ENCODE measurements around the gene RMI1. TPM values are rescaled to one million over a fixed set of nuclear protein-coding genes. Genes with fewer than 3 reads are reported as not detected.

RMI1 gene
- total and polyA plus RNA-seq, 4 donors: 8.2 to 17.4 (median 14.8) TPM

DNA sequence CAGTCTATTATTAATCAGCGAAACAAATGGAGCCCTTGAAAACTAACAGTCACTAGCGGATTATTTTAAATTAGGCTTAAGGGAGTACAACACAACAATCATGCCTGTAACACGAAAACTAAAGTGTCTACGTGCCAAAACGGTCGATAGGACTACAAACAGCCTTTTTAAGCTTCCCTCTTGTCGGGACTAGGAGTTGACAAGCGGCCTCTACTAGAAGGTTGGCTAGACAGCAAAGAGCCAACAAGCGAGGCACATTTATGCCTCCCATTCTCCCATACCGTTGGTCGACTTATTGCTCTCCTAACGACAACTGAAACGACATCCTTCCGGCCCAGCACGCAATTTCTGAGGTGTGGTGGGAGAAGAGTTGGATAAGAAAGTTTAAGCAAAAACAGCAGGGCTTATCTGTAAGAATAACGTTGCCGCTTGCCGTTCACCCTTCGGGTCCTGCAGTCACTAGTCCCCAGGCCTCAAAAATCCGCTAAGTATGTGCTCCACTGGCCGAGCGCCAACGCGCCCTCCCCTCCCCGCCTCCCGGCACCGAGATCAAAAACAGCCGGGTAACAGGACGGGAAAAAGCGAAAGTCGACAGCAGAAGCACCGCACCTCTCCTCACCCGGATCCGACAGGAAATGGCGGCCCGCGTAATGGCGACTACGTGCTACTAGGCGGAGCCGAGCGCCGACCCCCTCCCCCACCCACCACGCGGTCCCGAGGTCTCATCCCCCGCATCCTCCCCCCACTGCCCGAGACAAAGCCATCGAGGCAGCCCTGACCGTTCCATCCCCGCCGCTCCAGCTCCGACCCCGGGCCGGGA is 1.4 kb upstream of the RMI1 start:
- Histone ChIP-seq H3K4me1 (ENCODE audit: control insufficient read depth, insufficient read depth, low read length) (no peaks in the 10 kb centered on the region), H3K4me3 (ENCODE audit: low read depth, low read length) (peak overlapping the region; percentile 99), H3K36me3 (ENCODE audit: control insufficient read depth, insufficient read depth, low read length) (peaks cover 15% of the 10 kb centered on the region), H3K27me3 (ENCODE audit: control insufficient read depth, insufficient read depth, low read length) (no peaks in the 10 kb centered on the region), H3K9me3 (ENCODE audit: control insufficient read depth, insufficient read depth, low read length) (no peaks in the 10 kb centered on the region), H3K27ac (ENCODE audit: low read depth, low read length) (peak overlapping the region; percentile 99)
- under 1% methylated on average over 47 of the region's 55 CpGs for WGBS (ENCODE audit: insufficient coverage)
- DNase-seq (ENCODE audit: low read depth in 4 of 6, low spot score in 6 of 6): peak in 4 of 6 donors; percentile 58 to 94 (median 82)

DNA sequence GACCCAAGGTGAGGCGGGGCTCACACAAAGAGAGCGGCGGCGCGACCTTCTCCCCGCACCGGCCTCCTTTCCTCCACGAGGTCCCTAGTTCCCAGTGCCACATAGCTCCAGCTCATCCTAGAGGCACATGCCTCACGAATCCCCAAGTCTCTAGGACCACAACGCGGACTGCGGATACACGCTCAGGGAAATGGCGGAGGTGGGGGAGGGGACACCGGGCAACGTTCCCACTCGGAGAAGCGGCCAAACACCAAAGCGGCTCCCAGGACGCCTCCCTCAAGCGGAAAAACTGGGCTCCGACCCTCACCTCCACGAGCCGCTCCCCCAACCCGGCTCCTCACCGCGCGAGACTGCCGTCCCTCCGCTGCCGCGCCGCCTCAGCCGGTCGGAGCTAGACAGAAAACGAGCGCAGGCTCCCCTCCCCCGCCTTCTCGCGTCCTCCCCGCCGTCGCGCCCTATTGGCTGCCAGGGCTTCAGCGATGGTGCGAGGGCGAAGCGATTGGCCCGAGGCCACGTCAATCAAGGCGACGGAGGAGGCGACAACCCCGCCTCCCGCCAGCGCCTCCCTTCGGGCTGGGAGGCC is 702 bp upstream of the RMI1 start, which contains the start of gene HNRNPK:
TSS of gene HNRNPK (minus strand) at position 404 of the 583 bp plus-strand sequence. CDS start 1,963 bp downstream, outside the sequence.
- under 1% methylated on average over 50 of the region's 57 CpGs for WGBS (ENCODE audit: insufficient coverage)
- peak within 1 kb of the TSS; percentile 99 for H3K27ac ChIP-seq (ENCODE audit: low read depth, low read length)
- peak; percentile 98 to 100 (median 98) for DNase-seq (ENCODE audit: low read depth in 4 of 6, low spot score in 6 of 6)
- peaks cover 8% of the 10 kb centered on the region for H3K36me3 ChIP-seq (ENCODE audit: control insufficient read depth, insufficient read depth, low read length)
- H3K27me3 ChIP-seq (ENCODE audit: control insufficient read depth, insufficient read depth, low read length): no peaks in the 10 kb centered on the region
- H3K9me3 ChIP-seq (ENCODE audit: control insufficient read depth, insufficient read depth, low read length): no peaks in the 10 kb centered on the region
- peak within 1 kb of the TSS; percentile 99 for H3K4me3 ChIP-seq (ENCODE audit: low read depth, low read length)
- no peaks in the 10 kb centered on the region for H3K4me1 ChIP-seq (ENCODE audit: control insufficient read depth, insufficient read depth, low read length)

DNA sequence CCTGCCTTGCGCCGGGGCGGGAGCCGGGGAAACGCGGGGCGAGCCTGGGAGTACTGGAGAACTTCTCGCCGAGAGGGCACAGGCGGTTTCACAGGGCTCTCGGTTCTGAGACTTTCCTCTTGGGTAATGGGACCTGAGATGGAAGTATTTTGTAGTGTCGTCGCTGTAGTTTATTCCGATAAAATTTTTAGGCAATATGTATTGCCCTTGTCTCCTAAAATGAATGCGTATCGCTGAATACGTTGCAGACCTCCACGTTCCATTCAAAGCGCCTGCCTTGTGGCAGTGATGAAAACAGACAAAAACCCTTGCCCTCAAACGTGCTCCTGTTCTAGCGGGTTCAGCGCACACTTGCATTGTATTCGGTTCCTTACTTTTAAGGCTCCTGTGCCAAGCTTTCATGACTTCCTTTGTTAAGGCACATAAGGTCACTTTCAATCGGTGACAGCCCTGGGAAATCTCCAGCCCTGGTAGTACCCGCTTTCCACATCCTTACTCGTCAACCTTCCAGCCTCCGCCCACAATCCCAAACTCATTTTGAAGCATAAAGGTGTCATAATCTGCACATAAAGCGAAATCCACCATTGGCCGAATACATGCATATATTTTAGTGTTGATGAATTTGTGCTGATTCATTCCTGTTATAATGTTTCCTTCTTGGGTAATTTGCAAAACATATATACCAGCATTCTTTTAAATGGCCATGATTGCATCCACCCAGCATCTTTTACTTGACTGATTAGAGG is 694 bp downstream of the RMI1 start:
- no peaks in the 10 kb centered on the region for H3K27me3 ChIP-seq (ENCODE audit: control insufficient read depth, insufficient read depth, low read length)
- 0% methylated on average over 24 of the region's 29 CpGs for WGBS (ENCODE audit: insufficient coverage)
- peak in 3 of 6 donors; percentile 53 to 79 (median 65) for DNase-seq (ENCODE audit: low read depth in 4 of 6, low spot score in 6 of 6)
- H3K4me1 ChIP-seq (ENCODE audit: control insufficient read depth, insufficient read depth, low read length): no peaks in the 10 kb centered on the region
- peak overlapping the region; percentile 99 for H3K27ac ChIP-seq (ENCODE audit: low read depth, low read length)
- peak overlapping the region; percentile 99 for H3K4me3 ChIP-seq (ENCODE audit: low read depth, low read length)
- H3K36me3 ChIP-seq (ENCODE audit: control insufficient read depth, insufficient read depth, low read length): no peaks in the 10 kb centered on the region
- no peaks in the 10 kb centered on the region for H3K9me3 ChIP-seq (ENCODE audit: control insufficient read depth, insufficient read depth, low read length)

DNA sequence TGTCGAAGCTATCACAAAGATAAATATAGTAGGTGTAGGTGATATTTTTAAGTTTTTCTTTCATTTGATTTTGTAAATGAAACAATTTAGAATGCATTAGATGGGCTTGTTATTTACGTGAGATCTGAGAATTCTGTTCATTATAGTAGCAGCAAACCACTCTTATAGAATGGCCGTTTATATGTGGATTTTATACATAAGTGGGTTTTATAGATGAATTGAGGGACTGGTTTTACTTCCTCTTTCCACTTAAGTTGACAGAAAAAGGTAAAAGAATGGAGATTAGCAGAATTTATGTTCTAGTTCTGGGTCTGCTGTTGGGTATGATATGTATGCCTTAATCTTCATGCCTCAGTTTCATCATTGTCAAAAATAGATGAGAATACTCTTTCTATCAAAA is 5.6 kb downstream of the RMI1 start:
- no peaks in the 10 kb centered on the region for H3K9me3 ChIP-seq (ENCODE audit: control insufficient read depth, insufficient read depth, low read length)
- no peak for DNase-seq (ENCODE audit: low read depth in 4 of 6, low spot score in 6 of 6)
- H3K36me3 ChIP-seq (ENCODE audit: control insufficient read depth, insufficient read depth, low read length): peaks cover 5% of the 10 kb centered on the region
- no peaks in the 10 kb centered on the region for H3K27me3 ChIP-seq (ENCODE audit: control insufficient read depth, insufficient read depth, low read length)
- no peaks in the 10 kb centered on the region for H3K4me1 ChIP-seq (ENCODE audit: control insufficient read depth, insufficient read depth, low read length)
- WGBS (ENCODE audit: insufficient coverage): 100% methylated on average over 1 of the region's 3 CpGs
- H3K4me3 ChIP-seq (ENCODE audit: low read depth, low read length): no peak overlapping the region
- no peak overlapping the region for H3K27ac ChIP-seq (ENCODE audit: low read depth, low read length)

DNA sequence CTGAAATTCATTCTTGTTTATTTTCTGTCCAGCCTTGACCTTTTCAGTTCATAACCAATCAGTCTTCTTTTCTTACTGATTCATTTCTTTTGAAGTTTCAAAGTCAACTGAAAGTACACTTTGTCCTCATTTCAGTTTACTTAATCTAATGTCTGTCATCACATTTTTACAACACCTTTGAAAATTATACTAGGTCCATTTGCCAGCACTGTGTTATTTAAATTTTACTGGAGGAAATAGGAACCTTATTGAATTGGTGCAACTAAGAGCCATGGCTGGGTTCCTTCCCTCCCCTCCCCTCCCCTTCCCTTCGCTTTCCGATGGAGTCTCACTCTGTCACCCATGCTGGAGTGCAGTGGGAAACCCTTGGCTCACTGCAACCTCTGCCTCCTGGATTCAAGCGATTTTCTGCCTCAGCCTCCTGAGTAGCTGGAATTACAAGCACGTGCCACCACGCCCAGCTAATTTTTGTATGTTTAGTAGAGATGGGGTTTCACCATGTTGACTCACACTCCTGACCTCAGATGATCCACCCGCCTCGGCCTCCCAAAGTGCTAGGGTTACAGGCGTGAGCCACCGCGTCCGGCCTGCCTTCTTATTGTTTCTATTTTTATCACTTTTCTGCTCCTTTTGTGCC is 6.3 kb downstream of the RMI1 start:
- no peak for DNase-seq (ENCODE audit: low read depth in 4 of 6, low spot score in 6 of 6)
- Histone ChIP-seq H3K4me3 (ENCODE audit: low read depth, low read length) (no peak overlapping the region), H3K4me1 (ENCODE audit: control insufficient read depth, insufficient read depth, low read length) (no peaks in the 10 kb centered on the region), H3K27me3 (ENCODE audit: control insufficient read depth, insufficient read depth, low read length) (no peaks in the 10 kb centered on the region), H3K27ac (ENCODE audit: low read depth, low read length) (no peak overlapping the region), H3K36me3 (ENCODE audit: control insufficient read depth, insufficient read depth, low read length) (peaks cover 5% of the 10 kb centered on the region), H3K9me3 (ENCODE audit: control insufficient read depth, insufficient read depth, low read length) (no peaks in the 10 kb centered on the region)
- 75% methylated on average over 2 of the region's 11 CpGs for WGBS (ENCODE audit: insufficient coverage)

DNA sequence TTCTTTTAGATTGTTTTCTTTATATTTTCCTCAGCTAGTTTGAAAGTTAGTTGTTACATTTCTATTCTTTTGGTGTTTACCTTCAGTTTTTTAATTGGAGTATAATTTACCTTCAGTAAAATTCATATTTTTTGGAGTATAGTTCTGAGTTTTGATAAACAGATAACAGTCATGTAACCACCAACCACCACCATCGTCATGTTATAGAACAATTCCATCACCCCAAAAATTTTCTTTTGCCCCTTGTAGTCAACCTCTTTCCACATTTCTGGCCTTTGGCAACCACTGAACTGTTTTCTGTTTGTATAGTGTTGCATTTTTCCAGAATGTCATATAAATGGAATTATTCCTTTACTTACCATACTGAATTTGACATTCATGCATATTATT is 6.8 kb downstream of the RMI1 start:
- Histone ChIP-seq H3K9me3 (ENCODE audit: control insufficient read depth, insufficient read depth, low read length) (no peaks in the 10 kb centered on the region), H3K36me3 (ENCODE audit: control insufficient read depth, insufficient read depth, low read length) (peaks cover 5% of the 10 kb centered on the region), H3K4me1 (ENCODE audit: control insufficient read depth, insufficient read depth, low read length) (no peaks in the 10 kb centered on the region), H3K4me3 (ENCODE audit: low read depth, low read length) (no peak overlapping the region), H3K27me3 (ENCODE audit: control insufficient read depth, insufficient read depth, low read length) (no peaks in the 10 kb centered on the region), H3K27ac (ENCODE audit: low read depth, low read length) (no peak overlapping the region)
- DNase-seq (ENCODE audit: low read depth in 4 of 6, low spot score in 6 of 6): no peak
- WGBS (ENCODE audit: insufficient coverage): no CpG with 5 or more reads among the region's 1 CpG

DNA sequence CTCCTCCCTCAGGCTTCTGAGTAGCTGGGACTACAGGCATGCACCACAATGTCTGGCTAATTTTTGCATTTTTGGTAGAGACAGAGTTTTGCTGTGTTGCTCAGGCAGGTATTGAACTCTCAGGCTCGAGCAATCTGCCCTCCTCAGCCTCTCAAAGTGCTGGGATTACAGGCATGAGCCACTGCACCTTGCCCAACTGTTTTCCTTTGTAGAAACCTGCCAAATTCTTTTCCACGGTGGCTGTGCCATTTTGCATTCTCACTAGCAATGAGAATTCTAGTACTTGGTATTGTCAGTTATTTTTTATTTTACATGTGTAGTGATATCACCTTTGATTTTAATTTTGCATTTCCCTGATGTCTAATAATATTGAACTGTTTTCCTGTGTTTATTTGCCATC is 7.8 kb downstream of the RMI1 start:
- no peak overlapping the region for H3K27ac ChIP-seq (ENCODE audit: low read depth, low read length)
- H3K4me1 ChIP-seq (ENCODE audit: control insufficient read depth, insufficient read depth, low read length): no peaks in the 10 kb centered on the region
- peaks cover 5% of the 10 kb centered on the region for H3K36me3 ChIP-seq (ENCODE audit: control insufficient read depth, insufficient read depth, low read length)
- H3K4me3 ChIP-seq (ENCODE audit: low read depth, low read length): no peak overlapping the region
- H3K27me3 ChIP-seq (ENCODE audit: control insufficient read depth, insufficient read depth, low read length): no peaks in the 10 kb centered on the region
- DNase-seq (ENCODE audit: low read depth in 4 of 6, low spot score in 6 of 6): no peak
- WGBS (ENCODE audit: insufficient coverage): 100% methylated on average over 1 of the region's 2 CpGs
- H3K9me3 ChIP-seq (ENCODE audit: control insufficient read depth, insufficient read depth, low read length): no peaks in the 10 kb centered on the region

DNA sequence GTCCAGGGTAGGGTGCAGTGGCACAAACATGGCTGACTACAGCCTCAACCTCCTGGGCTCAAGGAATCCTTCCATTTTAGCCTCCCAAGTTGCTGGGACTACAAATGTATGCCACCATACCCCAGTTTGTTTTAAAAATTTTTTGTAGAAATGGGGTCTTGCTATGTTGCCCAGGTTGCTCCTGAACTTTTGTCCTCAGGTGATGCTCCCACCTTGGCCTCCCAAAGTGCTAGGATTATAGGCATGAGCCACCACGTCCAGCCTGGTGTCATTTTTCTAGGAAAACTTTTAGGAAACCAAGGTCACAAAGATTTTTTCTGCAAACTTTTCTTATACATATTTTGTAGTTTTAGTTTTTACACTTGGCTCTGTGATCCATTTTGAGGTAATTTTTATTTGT is 10.8 kb downstream of the RMI1 start:
- peaks cover 5% of the 10 kb centered on the region for H3K36me3 ChIP-seq (ENCODE audit: control insufficient read depth, insufficient read depth, low read length)
- WGBS (ENCODE audit: insufficient coverage): no CpG with 5 or more reads among the region's 1 CpG
- H3K27ac ChIP-seq (ENCODE audit: low read depth, low read length): no peak overlapping the region
- H3K9me3 ChIP-seq (ENCODE audit: control insufficient read depth, insufficient read depth, low read length): no peaks in the 10 kb centered on the region
- DNase-seq (ENCODE audit: low read depth in 4 of 6, low spot score in 6 of 6): no peak
- H3K27me3 ChIP-seq (ENCODE audit: control insufficient read depth, insufficient read depth, low read length): no peaks in the 10 kb centered on the region
- H3K4me1 ChIP-seq (ENCODE audit: control insufficient read depth, insufficient read depth, low read length): no peaks in the 10 kb centered on the region
- no peak overlapping the region for H3K4me3 ChIP-seq (ENCODE audit: low read depth, low read length)

DNA sequence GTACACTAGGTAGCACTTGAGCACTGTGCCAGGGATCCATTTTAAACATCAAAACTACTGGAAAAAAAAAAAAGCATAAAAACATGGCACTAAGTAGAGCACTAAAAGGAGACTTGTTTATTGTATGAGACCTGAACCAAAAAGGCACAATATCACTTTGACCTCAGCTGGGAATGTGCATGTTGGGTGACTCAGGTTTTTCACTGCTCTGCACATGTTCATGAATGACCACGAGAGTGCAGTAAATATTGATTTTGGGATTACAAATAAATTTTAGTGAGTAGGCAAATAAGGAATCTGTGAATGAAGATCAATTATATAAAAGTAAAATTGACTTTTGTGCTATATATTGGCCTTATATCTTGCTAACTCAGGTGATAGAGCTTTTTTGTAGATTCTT is 11.8 kb downstream of the RMI1 start:
- DNase-seq (ENCODE audit: low read depth in 4 of 6, low spot score in 6 of 6): no peak
- no peaks in the 10 kb centered on the region for H3K27me3 ChIP-seq (ENCODE audit: control insufficient read depth, insufficient read depth, low read length)
- WGBS (ENCODE audit: insufficient coverage): no CpG with 5 or more reads among the region's 1 CpG
- no peaks in the 10 kb centered on the region for H3K4me1 ChIP-seq (ENCODE audit: control insufficient read depth, insufficient read depth, low read length)
- no peak overlapping the region for H3K4me3 ChIP-seq (ENCODE audit: low read depth, low read length)
- H3K9me3 ChIP-seq (ENCODE audit: control insufficient read depth, insufficient read depth, low read length): no peaks in the 10 kb centered on the region
- no peak overlapping the region for H3K27ac ChIP-seq (ENCODE audit: low read depth, low read length)
- H3K36me3 ChIP-seq (ENCODE audit: control insufficient read depth, insufficient read depth, low read length): peaks cover 7% of the 10 kb centered on the region

Data from spinal cord (tissue), 10 donors.